ENCODE results near the gene GRIP1.

The GRIP1 gene

GRCh38 chr12:66428870-66429269 is 250.0 kb downstream of the GRIP1 start:
- no peak for DNase-seq

GRCh38 chr12:66428261-66428660 is 250.6 kb downstream of the GRIP1 start:
- no peak for DNase-seq

- no peak for DNase-seq
Observed at GRCh38 chr12:66426696-66427095, 252.2 kb downstream of the GRIP1 start.

DNA sequence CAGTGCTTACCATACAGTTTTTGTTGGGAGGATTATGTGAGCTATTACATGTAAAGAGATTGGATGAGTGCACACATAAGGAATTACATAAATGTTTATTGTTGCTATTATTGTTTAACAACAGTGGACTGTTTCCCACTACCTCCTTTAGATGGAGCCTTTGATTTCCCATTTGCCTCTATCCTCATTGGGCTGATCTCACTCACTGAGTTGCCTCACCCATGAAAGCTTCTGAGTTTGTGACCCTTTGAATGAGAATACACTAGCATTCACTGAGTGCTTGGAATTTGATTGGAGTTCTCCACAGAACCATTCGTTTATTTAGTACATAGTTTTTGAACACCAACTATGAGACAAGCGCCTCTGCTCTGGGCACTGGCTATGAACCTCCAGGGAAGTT is 255.6 kb downstream of the GRIP1 start:
- DNase-seq: no peak

DNA sequence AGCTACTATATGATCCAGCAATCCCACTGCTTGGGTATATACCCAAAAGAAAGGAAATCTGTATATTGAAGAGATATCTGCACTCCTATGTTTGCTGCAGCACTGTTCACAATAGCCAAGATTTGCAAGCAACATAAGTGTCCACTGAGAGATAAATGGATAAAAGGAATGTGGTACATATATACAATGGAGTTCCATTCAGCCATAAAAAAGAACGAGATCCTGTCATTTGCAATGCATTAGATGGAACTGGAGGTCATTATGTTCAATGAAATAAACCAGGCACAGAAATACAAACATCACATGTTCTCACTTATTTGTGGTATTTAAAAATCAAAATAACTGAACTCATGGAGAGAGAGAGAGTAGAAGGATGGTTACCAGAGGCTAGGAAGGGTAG is 260.0 kb downstream of the GRIP1 start:
- no peak for DNase-seq

GRCh38 chr12:66417217-66417616 is 261.7 kb downstream of the GRIP1 start:
- DNase-seq: no peak

- peak; percentile 32 for DNase-seq
Observed at GRCh38 chr12:66409195-66409871, 269.5 kb downstream of the GRIP1 start.

- DNase-seq: no peak
Observed at GRCh38 chr12:66405395-66405794, 273.5 kb downstream of the GRIP1 start.

GRCh38 chr12:66403746-66404145 is 275.1 kb downstream of the GRIP1 start:
- no peak for DNase-seq

GRCh38 chr12:66399911-66400306 is 279.0 kb downstream of the GRIP1 start:
- DNase-seq: no peak

DNA sequence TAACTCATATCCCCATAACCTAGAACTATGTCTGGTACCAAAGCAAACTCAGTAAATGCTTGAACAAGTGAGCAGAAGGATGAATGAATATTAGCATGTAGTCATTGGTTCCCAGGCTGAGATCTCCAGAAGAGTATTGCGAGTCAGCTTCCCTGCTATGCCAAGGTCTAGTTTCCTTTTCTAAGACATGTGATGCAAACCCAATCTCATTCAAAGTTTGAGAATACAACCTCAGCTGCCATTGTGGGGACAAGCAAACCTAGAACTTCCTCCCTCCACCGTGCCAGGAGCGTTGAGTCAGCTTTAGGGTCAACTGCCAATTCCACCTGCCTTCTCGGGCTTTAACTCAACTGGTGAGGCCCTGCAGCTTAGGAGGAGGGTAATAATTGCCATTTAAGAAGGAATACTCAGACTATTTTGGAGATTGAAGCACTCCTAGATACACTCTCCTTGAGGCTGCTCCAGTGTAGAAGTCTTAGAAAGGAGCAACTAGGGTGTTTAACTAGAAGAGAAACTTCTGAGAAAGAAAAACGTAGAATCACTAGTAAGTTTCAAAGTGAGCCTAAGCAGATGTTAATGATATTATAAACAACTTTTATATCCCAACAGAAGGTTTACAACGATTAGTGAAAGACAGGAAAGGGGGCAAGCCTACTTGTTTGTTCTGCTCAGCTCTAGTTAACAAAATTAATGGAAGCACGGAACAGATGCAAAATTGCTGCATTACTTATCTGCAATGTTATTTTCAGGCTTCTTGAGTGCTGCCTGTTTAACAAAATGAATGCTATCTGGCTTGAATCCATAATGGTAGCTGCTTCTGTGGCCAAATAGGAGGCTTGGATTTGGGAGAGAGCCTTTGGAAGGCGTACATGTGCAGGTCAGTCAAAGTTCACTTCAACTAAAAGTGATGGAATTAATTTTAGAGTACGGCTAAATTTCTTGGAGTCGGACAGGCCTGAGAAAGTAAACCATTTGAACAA is 279.7 kb downstream of the GRIP1 start:
- no peak for DNase-seq

GRCh38 chr12:66397574-66398290 is 281.1 kb downstream of the GRIP1 start:
- DNase-seq: no peak

- DNase-seq: no peak
Observed at GRCh38 chr12:66393890-66394289, 285.0 kb downstream of the GRIP1 start.

GRCh38 chr12:66392266-66392915 is 286.5 kb downstream of the GRIP1 start:
- no peak for DNase-seq

DNA sequence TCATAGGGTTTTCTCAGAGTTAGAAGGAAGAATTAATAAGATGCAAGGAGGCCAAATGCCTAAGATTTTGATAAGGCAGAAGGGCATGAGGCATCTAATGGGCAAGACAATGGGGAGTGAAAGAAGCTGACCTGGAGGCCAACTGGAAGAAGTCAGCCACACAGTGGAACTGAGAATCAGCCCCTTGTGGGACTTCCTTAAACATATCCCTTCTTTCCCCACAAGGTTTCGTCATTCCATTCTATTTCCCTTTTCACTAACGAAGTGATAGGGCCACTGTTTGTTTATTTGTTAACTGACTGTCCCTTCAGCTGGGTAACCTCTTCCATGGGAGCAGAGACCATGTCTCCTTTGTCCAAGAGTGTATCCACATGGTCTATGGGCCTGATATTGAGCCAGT is 290.4 kb downstream of the GRIP1 start:
- DNase-seq: no peak

- DNase-seq: no peak
Observed at GRCh38 chr12:66387117-66387516, 291.8 kb downstream of the GRIP1 start.

DNA sequence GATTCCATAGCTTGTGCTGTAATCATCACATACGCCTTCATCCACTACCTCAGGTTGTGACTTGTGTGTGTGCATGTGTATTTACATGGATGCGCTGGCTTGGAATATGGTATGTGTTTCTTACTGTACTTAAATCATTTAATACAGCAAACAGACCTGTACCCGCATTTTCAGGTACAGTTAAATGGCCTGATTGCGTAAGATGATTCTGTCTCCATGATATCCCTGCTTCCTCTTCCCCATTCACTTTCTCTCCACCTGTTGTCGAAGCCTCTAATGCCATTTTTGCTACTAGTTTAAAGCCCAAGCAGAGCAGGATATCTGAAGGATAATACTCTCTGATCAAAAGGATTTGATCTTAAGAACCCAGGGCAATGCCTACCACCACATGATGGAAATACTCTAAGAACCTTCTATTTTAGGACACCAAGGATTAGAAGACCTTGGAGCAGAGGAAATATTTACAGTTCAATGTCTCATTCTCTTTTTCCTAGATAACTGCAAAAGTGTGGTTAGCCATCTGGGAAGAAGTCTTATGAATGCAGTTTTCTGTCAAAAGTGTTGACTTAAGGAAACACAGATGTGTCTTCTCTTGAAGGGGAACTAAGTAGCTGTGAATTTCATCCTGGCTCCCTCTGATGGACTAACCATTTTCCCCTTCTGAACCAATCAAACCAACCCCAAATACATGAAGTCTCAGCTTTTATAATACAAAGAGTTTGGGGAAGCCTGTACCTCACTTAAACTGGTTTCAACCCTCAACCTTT is 297.9 kb downstream of the GRIP1 start:
- DNase-seq: no peak

DNA sequence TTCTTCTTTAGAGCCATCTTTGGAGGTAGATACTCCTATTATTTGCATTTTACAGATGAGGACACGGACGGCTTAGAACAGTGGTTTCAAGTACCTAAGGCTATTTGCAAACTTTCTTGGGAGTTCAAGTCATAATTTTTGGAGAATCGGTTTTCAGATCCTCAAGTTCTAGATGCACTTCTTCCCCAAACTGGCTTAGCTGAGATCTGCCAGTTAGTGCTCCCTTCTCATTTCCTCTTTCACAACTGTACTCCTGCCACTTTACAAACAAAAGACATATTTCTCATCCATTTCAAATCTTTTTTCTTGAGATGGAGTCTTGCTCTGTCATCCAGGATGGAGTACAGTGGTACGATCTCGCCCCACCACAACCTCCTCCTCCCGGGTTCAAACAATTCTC is 299.3 kb downstream of the GRIP1 start:
- no peak for DNase-seq

DNA sequence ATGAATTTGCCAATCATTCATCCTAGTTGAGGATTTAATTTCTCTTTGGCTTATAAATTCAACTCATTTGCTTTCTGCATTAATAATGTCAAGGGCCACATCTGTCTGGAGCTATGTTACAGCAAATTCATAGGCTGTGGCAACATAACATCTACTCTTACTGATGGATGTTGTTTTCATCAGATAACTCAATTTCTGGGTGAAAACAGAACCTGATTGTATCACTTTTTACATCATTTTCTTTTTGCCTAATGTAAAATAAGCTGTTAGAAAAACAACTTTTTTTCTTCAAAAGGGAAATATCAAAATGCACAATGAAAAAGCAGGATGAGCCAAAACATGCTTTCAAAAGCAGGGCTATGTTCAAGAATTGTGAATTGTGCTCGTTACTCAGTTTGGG is 303.3 kb downstream of the GRIP1 start:
- no peak for DNase-seq

DNA sequence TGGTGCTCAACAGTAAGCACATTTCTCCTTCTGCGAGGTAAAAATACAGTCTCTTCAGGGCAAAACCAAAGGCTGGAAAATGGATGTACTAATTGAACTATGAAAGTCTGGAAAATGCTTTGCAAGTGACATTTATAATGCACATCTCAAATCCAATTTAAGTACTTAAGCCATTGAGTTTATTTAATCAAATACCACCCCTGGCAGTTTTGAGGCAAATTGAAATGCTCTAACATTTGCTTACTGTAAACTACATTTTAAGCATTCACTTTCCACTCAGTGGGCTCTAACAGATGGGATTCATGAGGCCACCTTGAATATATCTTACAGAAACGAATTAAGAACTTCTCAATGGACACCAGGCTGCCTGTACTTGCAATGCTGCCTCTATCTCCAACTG is 306.9 kb downstream of the GRIP1 start:
- DNase-seq: no peak

DNA sequence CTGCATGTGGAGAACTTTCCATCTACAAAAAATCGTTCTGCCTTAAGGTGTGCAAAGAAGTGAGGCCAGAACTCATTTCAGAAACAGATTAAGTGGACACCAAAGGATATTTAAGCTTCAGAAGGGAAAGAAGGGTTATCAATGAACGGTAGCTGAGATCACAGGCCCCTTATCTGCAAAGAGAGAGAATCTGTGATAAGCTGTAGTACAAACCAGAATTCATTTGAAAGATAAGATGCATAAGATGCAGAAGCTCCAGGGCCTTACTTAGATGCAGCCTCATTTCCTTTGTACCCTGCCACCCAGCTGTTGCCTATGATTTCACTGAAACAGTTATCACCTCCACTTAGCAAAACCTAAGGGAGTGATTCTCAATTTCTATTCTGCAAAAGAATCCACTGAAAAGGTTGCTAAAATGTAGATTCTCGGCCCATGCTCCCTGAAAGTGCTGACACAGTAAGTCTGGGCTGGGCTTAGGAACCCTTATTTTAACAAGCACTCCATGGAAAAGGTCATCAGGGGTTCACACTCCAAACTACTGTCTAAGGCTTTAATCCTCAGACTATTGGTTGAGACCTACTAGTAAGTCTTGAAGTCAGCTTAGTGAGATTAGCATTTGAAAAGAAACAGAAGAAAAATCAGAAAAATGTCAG is 311.7 kb downstream of the GRIP1 start:
- DNase-seq: no peak
